ENCODE measurements around the gene LYPD6B.

- TF ChIP-seq CTCF (IDR thresholded peaks at IDR 0.05) (no peak), POLR2A (IDR thresholded peaks at IDR 0.05) (no peak)
These were observed 141.9 kb downstream of the LYPD6B start for GRCh38 chr2:149180226-149180875.
